ENCODE results near the gene PDZD2.

- TF ChIP-seq CTCF (IDR thresholded peaks at IDR 0.05) (no peak), POLR2A (IDR thresholded peaks at IDR 0.05) (no peak)
These were observed 500.0 kb downstream of the PDZD2 start for GRCh38 chr5:32138839-32139493.

Measured in testis (tissue), 2 donors.